GM12878 (cell line): Measurements from ENCODE around the gene NDUFS4. TPM values are rescaled to one million over a fixed set of nuclear protein-coding genes. Genes with fewer than 3 reads are reported as not detected.

Experiments
- ATAC-seq: fragments of 200-7000 bp; cut with Tn5 transposase; 3 replicates; pipeline ENCODE4 v1.9.1; 2020; ENCODE audit warnings: mild to moderate bottlenecking, moderate library complexity
- BruUV-seq: library from RNA; stranded (reverse); fragments of 400-500 nt; replicated peaks from 2 replicates; lab custom pipeline; 2021; lab: Mats Ljungman, UMichigan
- CTCF ChIA-PET: fragments of 300-600 bp; sonication (Branson Sonifier 250); formaldehyde crosslinking; extraction: SDS; loops from one replicate; lab custom pipeline; 2021; ENCODE audit warnings: inconsistent platforms; lab: Yijun Ruan, JAX
- POLR2A ChIA-PET: fragments of 350-600 bp; formaldehyde crosslinking; extraction: SDS; loops from one replicate; lab custom pipeline; 2021; ENCODE audit warnings: inconsistent platforms; lab: Charles Lee
- RAD21 ChIA-PET: fragments of 300-600 bp; sonication (Branson Sonifier 250); formaldehyde crosslinking; loops from one replicate; lab custom pipeline; 2023; ENCODE audit warnings: antibody characterized with exemption; ENCODE audit not compliant: unreplicated experiment; lab: Charles Lee
- SMC1A ChIA-PET: fragments of 300-600 bp; sonication (Branson Sonifier 250); formaldehyde crosslinking; loops from one replicate; lab custom pipeline; 2023; ENCODE audit not compliant: unreplicated experiment, uncharacterized antibody; lab: Charles Lee
- DNase-seq: peaks from one replicate; pipeline ENCODE4 v3.0.0-alpha.2; 2011; ENCODE audit warnings: low read depth, low spot score
- FAIRE-seq: peaks from 3 replicates; lab custom pipeline; 2011; peaks lifted over from hg19 to GRCh38; lab: Jason Lieb, UNC
- H2AFZ ChIP-seq: 2 replicates; pipeline ENCODE4 v1.6.0; 2011; ENCODE audit warnings: low read depth, low read length, control low read depth; ENCODE audit not compliant: control insufficient read depth
- H3K27ac ChIP-seq: 2 replicates; pipeline ENCODE4 v1.5.1; 2011; ENCODE audit warnings: control low read depth; ENCODE audit not compliant: control insufficient read depth, insufficient read depth
- H3K27me3 ChIP-seq, 2 experiments: replicated peaks in 1 of 2; 2 replicates each; pipeline versions ENCODE4 v1.6.0 to v1.6.1; 2011; ENCODE audit warnings: low read length in 1 of 2; ENCODE audit not compliant: control insufficient read depth in 2 of 2, insufficient read depth in 2 of 2
- H3K36me3 ChIP-seq, 2 experiments: 2 replicates each; pipeline ENCODE4 v1.5.1; 2011; ENCODE audit warnings: low read length in 1 of 2; ENCODE audit not compliant: control insufficient read depth in 2 of 2, insufficient read depth in 2 of 2
- H3K4me1 ChIP-seq: 2 replicates; pipeline ENCODE4 v1.6.1; 2011; ENCODE audit warnings: mild to moderate bottlenecking, low read length, moderate library complexity, mixed read lengths; ENCODE audit not compliant: control insufficient read depth, insufficient read depth
- H3K4me2 ChIP-seq: 2 replicates; pipeline ENCODE4 v1.6.0; 2011; ENCODE audit warnings: control low read depth; ENCODE audit not compliant: control insufficient read depth, insufficient read depth
- H3K4me3 ChIP-seq: fragments of 200-600 bp; sonication (generic); 2 replicates; pipeline ENCODE4 v1.5.1; 2016
- H3K79me2 ChIP-seq: 2 replicates; pipeline ENCODE4 v1.6.0; 2011; ENCODE audit warnings: low read length; ENCODE audit not compliant: control insufficient read depth, insufficient read depth
- H3K9ac ChIP-seq: 2 replicates; pipeline ENCODE4 v1.8.0; 2011; ENCODE audit warnings: low read length, control low read depth, mixed read lengths; ENCODE audit not compliant: control insufficient read depth, insufficient read depth
- H3K9me3 ChIP-seq: replicated peaks from 3 replicates; pipeline ENCODE4 v1.5.1; 2011; ENCODE audit warnings: mild to moderate bottlenecking, low read length; ENCODE audit not compliant: control insufficient read depth, insufficient read depth
- H4K20me1 ChIP-seq: 2 replicates; pipeline ENCODE4 v1.6.0; 2011; ENCODE audit not compliant: control insufficient read depth, insufficient read depth
- CEBPB ChIP-seq, 2 experiments: fragments of 150-350 bp in 1 of 2; IDR thresholded peaks; 2 replicates each; pipeline ENCODE4 v1.6.1; 2012 to 2014; ENCODE audit warnings: low read depth in 2 of 2, low read length in 2 of 2, borderline replicate concordance in 1 of 2, inconsistent platforms in 1 of 2
- CHD4 ChIP-seq: fragments of 200-600 bp; sonication (generic); IDR thresholded peaks from 2 replicates; pipeline ENCODE4 v1.6.1; 2016; ENCODE audit warnings: mild to moderate bottlenecking
- CTCF ChIP-seq, 3 experiments: IDR thresholded peaks in 2 of 3; conservative IDR thresholded peaks in 1 of 3; 2 replicates each; pipeline ENCODE4 v1.5.1; 2011; ENCODE audit warnings: low read depth in 3 of 3, low read length in 3 of 3, mild to moderate bottlenecking in 3 of 3, control low read depth in 2 of 3, moderate library complexity in 2 of 3, inconsistent platforms in 1 of 3, mixed read lengths in 1 of 3; ENCODE audit not compliant: control insufficient read depth in 2 of 3, insufficient read depth in 1 of 3; ENCODE audit errors: extremely low read depth in 1 of 3
- IKZF1 ChIP-seq: fragments of 450-650 bp; conservative IDR thresholded peaks from 2 replicates; pipeline ENCODE4 v1.6.1; 2017; ENCODE audit warnings: antibody characterized with exemption, mild to moderate bottlenecking
- MLLT1 ChIP-seq: fragments of 450-650 bp; IDR thresholded peaks from 2 replicates; pipeline ENCODE4 v1.6.1; 2016; ENCODE audit warnings: mild to moderate bottlenecking
- POLR2AphosphoS5 ChIP-seq: IDR thresholded peaks from 2 replicates; pipeline ENCODE4 v1.6.1; 2011; ENCODE audit warnings: mild to moderate bottlenecking, low read length, inconsistent platforms
- RCOR1 ChIP-seq: conservative IDR thresholded peaks from 2 replicates; pipeline ENCODE4 v1.6.1; 2012; ENCODE audit warnings: low read depth, low read length, improper control_type of control experiment
- YY1 ChIP-seq: IDR thresholded peaks from 2 replicates; pipeline ENCODE4 v1.6.1; 2011; ENCODE audit warnings: low read depth, mild to moderate bottlenecking, low read length
- ZBTB40 ChIP-seq: fragments of 450-650 bp; IDR thresholded peaks from 2 replicates; pipeline ENCODE4 v1.6.1; 2016; ENCODE audit warnings: mild to moderate bottlenecking, moderate library complexity, borderline replicate concordance
- ZNF24 ChIP-seq: fragments of 450-650 bp; IDR thresholded peaks from 2 replicates; pipeline ENCODE4 v1.6.1; 2017; ENCODE audit warnings: antibody characterized with exemption, mild to moderate bottlenecking
- WGBS: methylation state at CpG from one replicate; pipeline ENCODE4 v1.1.6; 2016; ENCODE audit warnings: low lambda C conversion rate; ENCODE audit not compliant: insufficient replicate concordance, insufficient coverage; ENCODE audit errors: missing lambda C conversion rate; 5-methylcytosine and 5-hydroxymethylcytosine counted together
- in situ Hi-C: fragments of 300-500 bp; cut with MboI; formaldehyde crosslinking; loops from 9 replicates; pipeline ENCODE4 v1.14.3; 2018; ENCODE audit warnings: mixed read lengths
- intact Hi-C: fragments of 100-400 bp; cut with micrococcal nuclease; formaldehyde crosslinking; loops from one replicate; pipeline ENCODE4 v1.14.2; 2022; ENCODE audit not compliant: unreplicated experiment
- polyA plus RNA-seq, 11 experiments: library from polyadenylated mRNA; depleted of rRNA in 4 of 11; unstranded in 6 of 11; stranded (reverse) in 5 of 11; fragments of >200 nt; fragmentation: Nextera tagmentation in 4 of 11; fragmentation: Illumina TruSeq in 1 of 11; extraction: Ambion mirVana in 4 of 11; extraction: Trizol in 1 of 11; gene quantifications; 1 replicate in 1 of 11; 2 replicates in 10 of 11; pipeline versions ENCODE4 v1.2.1 to v1.2.3, GENCODE V29; 2011 to 2016; ENCODE audit warnings: inconsistent platforms in 2 of 11, missing spikeins in 2 of 11, low read depth in 1 of 11
- total RNA-seq, 4 experiments: library from RNA; depleted of rRNA in 3 of 4; stranded (reverse); fragments of >200 nt in 3 of 4; fragmentation: Illumina TruSeq in 1 of 4; extraction: Trizol in 1 of 4; gene quantifications; 2 replicates each; pipeline versions ENCODE4 v1.2.1 to v1.2.3, GENCODE V29; 2013 to 2021

The NDUFS4 gene
- total and polyA plus RNA-seq, 10 of the 15 experiments (the other 5 are each of a cell fraction or from before 2014, with no cell fraction given) = 69.9 to 366 (median 114) TPM

- H3K36me3 ChIP-seq = peaks cover 0 to 2% of the 10 kb centered on the region in 2 experiments; a peak in 1 of 4 replicates
- H3K4me2 ChIP-seq = no peak overlapping the region
- H4K20me1 ChIP-seq = no peaks in the 10 kb centered on the region
- no peak overlapping the region for H3K9ac ChIP-seq
- H3K27me3 ChIP-seq = no peaks in the 10 kb centered on the region
- no peaks in the 10 kb centered on the region for H3K4me1 ChIP-seq
- FAIRE-seq (no peak), DNase-seq (no peak), ATAC-seq (no peak)
- ChIA-PET SMC1A (interaction anchor here (0.9 kb wide), 1 partner anchor 27 kb away, joined by 3 read pairs; no protein-coding TSS in a partner anchor), RAD21 (no interaction called here), CTCF (no interaction called here), POLR2A (no interaction called here)
- no peak overlapping the region for H2AFZ ChIP-seq
- no peaks in the 10 kb centered on the region for H3K79me2 ChIP-seq
- intact Hi-C loops = no loop called here
- in situ Hi-C loops = no loop called here
- WGBS = 97% methylated on average over 2 of the region's 2 CpGs
- no peak for TF ChIP-seq CHD4
- no peak overlapping the region for H3K4me3 ChIP-seq
- H3K9me3 ChIP-seq = no peaks in the 10 kb centered on the region; the same call in 2 of the 3 replicates
- no TSS peak for BruUV-seq
- no peak overlapping the region for H3K27ac ChIP-seq
These were observed 84.6 kb downstream of the NDUFS4 start for GRCh38 chr5:53645078-53645477.

- intact Hi-C loops = no loop called here
- Histone ChIP-seq H3K9me3 (no peaks in the 10 kb centered on the region; the same call in 2 of the 3 replicates), H3K27me3 (no peaks in the 10 kb centered on the region), H3K4me1 (no peaks in the 10 kb centered on the region), H3K4me2 (no peak overlapping the region), H3K79me2 (no peaks in the 10 kb centered on the region), H2AFZ (no peak overlapping the region), H3K9ac (no peak overlapping the region), H3K36me3 (peaks cover 0 to 2% of the 10 kb centered on the region in 2 experiments; a peak in 1 of 4 replicates), H4K20me1 (no peaks in the 10 kb centered on the region), H3K27ac (no peak overlapping the region), H3K4me3 (no peak overlapping the region)
- WGBS = 93% methylated on average over 2 of the region's 2 CpGs
- CTCF ChIA-PET = no interaction called here
- SMC1A ChIA-PET = no interaction called here
- no TSS peak for BruUV-seq
- FAIRE-seq (peak; percentile 35), ATAC-seq (no peak), DNase-seq (no peak)
- in situ Hi-C loops = no loop called here
- RAD21 ChIA-PET = no interaction called here
- POLR2A ChIA-PET = no interaction called here
- TF ChIP-seq IKZF1 (no peak), RCOR1 (no peak), YY1 (no peak), POLR2AphosphoS5 (no peak), CEBPB (IDR thresholded peaks at IDR 0.05; ENCODE audit: borderline replicate concordance in 1 of 2, low read depth in 2 of 2, low read length in 2 of 2) (no peak), MLLT1 (no peak), CTCF (IDR thresholded peaks at IDR 0.05 in 2 of 3, conservative IDR thresholded peaks at IDR 0.05 in 1 of 3; ENCODE audit: control insufficient read depth in 2 of 3, extremely low read depth in 1 of 3, insufficient read depth in 1 of 3, low read depth in 3 of 3, low read length in 3 of 3) (no peak), ZNF24 (no peak), ZBTB40 (no peak)
These were observed 88.9 kb downstream of the NDUFS4 start for GRCh38 chr5:53649352-53649751.
